Measurements from ENCODE around the gene WFDC11.
"Not testable (repeated sequence)": the region's sequence is repeated elsewhere in the genome, so short reads cannot be mapped to it uniquely, and the experiment has no call there.

DNA sequence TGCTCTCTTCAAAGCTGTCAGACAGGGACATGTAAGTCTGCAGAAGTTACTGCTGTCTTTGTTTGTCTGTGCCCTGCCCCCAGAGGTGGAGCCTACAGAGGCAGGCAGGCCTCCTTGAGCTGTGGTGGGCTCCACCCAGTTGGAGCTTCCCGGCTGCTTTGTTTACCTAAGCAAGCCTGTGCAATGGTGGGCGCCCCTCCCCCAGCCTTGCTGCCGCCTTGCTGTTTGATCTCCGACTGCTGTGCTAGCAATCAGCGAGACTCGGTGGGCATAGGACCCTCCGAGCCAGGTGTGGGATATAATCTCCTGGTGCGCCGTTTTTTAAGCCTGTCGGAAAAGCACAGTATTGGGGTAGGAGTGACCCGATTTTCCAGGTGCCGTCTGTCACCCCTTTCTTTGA is 23.3 kb upstream of the WFDC11 start:
- not testable (repeated sequence) for TF ChIP-seq EZH2 (IDR thresholded peaks at IDR 0.05; ENCODE audit: low read length, missing control alignments)
- TF ChIP-seq, protein P1, sequence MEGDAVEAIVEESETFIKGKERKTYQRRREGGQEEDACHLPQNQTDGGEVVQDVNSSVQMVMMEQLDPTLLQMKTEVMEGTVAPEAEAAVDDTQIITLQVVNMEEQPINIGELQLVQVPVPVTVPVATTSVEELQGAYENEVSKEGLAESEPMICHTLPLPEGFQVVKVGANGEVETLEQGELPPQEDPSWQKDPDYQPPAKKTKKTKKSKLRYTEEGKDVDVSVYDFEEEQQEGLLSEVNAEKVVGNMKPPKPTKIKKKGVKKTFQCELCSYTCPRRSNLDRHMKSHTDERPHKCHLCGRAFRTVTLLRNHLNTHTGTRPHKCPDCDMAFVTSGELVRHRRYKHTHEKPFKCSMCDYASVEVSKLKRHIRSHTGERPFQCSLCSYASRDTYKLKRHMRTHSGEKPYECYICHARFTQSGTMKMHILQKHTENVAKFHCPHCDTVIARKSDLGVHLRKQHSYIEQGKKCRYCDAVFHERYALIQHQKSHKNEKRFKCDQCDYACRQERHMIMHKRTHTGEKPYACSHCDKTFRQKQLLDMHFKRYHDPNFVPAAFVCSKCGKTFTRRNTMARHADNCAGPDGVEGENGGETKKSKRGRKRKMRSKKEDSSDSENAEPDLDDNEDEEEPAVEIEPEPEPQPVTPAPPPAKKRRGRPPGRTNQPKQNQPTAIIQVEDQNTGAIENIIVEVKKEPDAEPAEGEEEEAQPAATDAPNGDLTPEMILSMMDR (conservative IDR thresholded peaks at IDR 0.05 in 1 of 2, IDR thresholded peaks at IDR 0.05 in 1 of 2; ENCODE audit: low read depth in 1 of 2, low read length in 2 of 2) = not testable (repeated sequence)

Data from fibroblast of lung (primary cell).